HG03575 (cell line): ENCODE measurements around the gene GNB1L.

Experiments
- ATAC-seq: cut with Tn5 transposase; IDR thresholded peaks from one replicate; pipeline ENCODE4 v1.9.1; 2021; ENCODE audit not compliant: unreplicated experiment, insufficient number of reproducible peaks, low FRiP score; ENCODE audit errors: extremely low read depth

Gene GNB1L

DNA sequence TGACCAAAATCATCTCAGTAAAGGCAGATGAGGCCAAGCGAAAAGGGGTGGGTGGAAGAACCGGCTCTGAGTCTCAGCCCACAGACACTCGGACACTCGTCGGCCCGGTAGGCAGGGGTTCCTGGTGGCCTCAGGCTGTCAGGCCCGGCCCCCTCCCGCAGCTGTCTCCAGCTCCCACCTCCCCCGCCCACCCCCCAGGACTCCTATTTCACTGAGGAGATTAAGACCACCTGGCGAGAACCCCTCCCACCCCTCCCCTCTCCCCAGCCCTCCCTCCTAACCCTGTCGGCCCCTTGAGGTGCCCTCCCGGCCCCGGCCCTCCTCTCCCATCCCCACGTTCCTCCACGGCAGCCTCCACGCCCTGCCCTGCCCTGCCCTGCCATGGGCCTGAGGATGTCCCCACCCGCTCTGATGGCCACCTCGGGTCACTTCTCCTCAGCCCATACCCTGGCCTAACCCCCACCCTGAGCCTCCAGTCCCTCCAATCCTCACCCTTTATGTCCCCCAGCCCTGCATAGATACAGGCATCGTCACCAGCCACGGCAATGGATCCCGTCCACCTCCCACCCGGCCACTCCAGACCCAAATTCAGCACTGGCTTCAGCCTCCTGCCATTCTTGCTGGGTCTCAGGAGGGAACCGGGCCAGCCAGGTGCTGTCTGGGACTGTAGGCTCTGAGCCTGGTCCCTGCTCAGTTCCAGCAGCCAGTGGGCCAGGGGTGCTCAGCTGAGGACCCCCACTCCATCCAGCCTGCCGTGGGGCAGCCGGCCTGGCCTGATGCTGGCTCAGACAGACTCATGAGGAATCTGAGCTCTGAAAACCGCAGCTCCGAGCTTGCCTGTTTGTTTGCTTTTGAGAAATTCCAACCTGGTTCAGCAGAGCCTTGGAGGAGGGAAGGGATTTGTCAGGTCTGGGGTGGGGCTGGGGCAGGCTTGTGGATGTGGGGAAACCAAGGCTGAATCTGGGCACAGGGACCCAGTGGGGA, 103.9 kb downstream of the GNB1L start:
- no peak for ATAC-seq

DNA sequence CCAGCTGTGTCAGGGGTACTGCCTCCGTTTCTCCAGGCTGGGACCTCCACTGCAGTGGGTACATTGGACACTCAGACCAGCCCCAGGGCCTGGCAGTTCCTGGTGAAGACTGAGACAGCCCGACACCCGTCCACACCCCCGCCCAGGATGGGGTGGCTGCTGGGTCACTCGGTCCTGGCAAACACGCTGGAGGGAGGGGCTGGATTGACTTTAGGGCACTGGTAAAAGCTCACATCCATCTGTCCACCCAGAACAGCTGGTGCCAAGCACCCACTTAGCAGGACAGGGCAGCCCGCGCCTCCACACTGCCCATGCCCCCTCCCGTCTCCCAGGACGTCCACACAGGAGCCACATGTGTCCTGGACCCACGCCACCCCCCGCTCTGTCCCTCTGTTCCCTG, 104.8 kb downstream of the GNB1L start:
- no peak for ATAC-seq

DNA sequence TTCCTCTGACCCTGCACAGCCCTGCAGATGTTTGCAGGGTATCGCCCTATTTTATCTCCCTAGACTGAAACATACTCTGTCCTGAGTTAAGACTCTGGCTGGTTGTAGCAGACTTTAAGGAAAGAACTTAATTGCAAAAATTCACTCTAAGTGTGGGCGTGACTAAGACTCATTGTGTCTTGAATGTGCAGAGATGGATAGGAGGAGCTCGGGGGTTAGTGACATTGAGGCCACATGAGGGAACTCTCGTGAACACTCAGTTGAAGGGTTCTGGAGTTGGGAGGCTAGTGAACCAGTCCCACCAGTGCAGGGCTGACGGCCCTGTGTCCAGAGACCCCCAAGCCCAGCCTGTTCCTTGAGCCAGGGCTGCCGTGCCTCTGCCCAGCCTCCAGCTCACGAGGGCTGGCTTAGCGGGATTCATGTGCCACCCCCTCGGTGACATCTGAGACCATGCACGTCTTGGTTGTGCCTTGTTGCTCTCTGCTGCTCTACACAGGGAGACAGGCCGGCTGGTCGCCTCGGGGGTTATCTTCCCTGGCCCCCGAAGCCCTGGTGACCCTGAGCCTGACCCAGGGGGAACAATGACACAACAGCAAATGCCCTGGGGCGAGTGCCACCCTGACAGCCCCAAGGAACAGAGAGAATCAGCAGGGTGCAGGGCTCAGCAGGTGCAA, 105.5 kb downstream of the GNB1L start:
- ATAC-seq = no peak

DNA sequence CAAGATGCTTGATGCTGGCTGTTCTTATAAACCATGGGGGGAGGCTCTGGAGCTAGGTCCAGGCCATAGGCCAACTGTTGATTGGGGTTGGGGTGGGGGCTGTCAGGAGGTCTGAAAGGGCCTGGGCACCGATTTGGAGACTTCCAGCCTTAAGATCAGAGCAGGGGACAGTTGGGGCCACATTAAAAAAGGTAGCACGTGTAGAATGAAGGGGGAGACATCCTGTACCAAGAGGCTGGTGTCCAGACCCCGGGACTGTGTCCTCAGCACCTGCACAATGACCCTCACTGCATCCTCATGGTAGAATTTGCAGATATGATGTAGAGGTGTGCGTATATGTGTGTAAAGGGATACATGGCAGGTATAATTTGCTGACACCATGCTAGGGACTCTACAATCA, 106.5 kb downstream of the GNB1L start:
- ATAC-seq = no peak

- ATAC-seq = no peak
Measured at GRCh38 chr22:19747551-19747950, 107.1 kb downstream of the GNB1L start.

DNA sequence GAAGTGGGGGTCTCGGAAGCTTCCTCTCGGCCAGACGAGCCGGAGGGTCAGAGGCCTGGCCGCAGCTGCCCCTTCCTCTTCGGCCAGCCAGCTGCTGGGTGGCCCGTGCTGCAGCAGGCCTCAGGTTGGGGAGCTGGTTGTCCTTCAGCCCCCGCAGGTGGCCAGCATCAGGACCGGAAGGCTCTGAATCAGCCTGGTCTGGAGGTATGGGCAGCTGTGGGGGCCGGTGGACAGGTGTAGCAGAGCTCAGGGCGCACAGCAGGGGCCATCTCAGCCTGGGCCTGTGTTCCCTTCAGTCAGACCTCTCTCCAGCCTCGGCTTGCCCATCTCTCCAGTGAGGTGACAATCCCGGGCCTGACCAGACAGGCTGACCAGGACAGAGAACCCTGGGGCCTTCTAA, 107.9 kb downstream of the GNB1L start:
- ATAC-seq = no peak

DNA sequence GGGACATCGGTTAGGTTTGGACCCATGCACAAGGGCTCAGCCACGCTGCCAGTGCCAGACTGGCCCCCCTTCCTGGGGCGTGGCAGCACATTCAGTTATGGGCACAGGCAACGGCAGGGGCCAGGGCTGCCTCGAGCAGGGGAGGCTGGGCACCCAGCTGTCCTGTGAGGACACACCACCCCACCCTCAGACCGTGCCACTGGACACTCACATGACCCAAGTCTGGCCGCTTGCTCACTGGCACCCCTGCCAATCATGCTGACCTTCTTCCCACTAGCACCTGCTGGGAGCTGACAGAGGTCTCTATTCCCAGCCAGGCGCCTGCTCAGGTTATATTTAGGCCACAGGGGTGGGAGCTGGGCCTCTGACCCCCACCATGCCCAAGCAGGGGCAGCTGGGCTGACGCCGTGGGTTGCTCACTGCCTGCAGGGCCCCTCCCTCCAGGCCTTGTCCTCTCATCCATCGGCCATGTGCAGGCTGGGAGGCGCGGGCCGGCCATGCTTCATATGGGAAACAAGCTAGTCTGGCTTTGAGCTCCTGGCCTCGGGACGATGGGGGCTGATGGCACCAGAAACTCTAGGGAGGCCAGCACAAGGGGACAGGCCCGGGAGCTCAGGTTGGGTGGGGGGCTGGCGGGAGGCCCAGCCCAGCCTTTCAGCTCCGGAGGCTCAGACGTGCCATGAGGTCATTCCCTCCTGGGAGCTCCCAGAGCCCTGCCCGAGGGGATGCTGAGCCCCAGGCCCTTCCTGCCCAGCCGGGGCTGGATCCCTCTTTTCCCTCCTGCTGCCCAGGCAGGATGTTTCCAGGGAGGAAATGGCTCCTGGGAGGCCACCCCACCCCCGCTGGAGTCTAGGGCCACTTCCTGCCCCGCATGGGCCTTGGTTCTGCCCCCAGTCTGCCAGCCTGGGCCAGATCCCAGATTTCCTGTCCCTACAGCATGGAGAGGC, 109.2 kb downstream of the GNB1L start:
- ATAC-seq = no peak

- no peak for ATAC-seq
Measured at GRCh38 chr22:19744350-19745006, 110.2 kb downstream of the GNB1L start.

DNA sequence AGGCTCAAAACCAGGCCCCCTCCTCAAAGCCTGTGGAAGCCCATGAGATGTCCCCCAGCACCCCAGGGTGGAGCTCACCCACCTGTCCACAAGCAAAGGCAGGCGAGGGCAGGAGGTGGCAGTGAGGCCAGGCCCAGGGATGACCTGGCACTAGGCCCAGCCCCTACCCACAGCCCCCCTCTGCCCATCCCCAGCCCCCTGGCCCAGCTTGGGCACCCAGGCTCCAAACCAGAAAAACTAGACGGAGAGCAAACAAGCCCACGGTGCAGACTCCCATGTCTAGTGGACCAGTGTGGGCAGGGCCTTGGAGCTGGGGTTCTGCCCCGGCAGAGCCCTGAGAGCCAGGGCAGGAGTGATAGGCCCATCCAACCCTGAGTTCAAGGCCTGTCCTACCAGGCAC, 111.0 kb downstream of the GNB1L start:
- no peak for ATAC-seq

DNA sequence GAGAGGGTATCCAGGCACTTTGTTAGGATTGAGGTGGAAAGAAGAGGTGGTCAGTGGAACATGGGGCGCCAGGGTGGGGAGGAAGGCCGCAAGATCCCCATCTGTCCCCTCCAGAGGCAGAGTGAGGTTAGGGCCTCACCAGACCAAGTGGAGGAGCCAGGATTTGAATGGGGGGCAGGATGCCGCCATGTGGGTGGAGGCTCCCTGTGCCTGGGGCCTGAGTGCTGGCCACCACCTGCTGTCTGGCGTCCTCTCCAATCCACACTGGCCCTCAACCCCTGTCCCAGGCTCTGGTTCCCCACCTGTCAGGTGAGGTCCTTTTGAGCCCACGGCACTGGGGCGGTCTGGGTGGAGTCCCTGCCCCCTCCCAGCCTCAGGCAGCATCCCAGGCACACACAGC, 111.6 kb downstream of the GNB1L start:
- no peak for ATAC-seq

- ATAC-seq = no peak
Measured at GRCh38 chr22:19742160-19743066, 112.3 kb downstream of the GNB1L start.

DNA sequence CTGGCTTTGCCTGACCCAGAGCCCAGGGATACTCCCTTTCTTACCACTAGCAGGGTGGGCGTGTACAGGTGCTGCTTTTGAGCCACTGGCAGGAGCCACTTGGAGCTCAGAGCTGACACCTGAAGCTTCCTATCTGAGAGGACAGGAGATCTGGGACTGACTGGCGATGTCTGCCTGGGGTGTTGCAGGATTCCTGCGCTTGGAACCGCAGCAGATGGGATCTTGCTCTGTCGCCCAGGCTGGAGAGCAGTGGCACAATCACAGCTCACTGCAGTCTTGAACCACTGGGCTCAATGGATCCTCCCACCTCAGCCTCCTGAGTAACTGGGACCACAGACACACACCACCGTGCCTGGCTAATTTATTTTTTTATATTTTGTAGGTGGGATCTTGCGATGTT, 113.6 kb downstream of the GNB1L start:
- no peak for ATAC-seq

GRCh38 chr22:19740586-19740985, 114.1 kb downstream of the GNB1L start:
- ATAC-seq = no peak

- ATAC-seq = no peak
Measured at GRCh38 chr22:19739911-19740449, 114.7 kb downstream of the GNB1L start.

DNA sequence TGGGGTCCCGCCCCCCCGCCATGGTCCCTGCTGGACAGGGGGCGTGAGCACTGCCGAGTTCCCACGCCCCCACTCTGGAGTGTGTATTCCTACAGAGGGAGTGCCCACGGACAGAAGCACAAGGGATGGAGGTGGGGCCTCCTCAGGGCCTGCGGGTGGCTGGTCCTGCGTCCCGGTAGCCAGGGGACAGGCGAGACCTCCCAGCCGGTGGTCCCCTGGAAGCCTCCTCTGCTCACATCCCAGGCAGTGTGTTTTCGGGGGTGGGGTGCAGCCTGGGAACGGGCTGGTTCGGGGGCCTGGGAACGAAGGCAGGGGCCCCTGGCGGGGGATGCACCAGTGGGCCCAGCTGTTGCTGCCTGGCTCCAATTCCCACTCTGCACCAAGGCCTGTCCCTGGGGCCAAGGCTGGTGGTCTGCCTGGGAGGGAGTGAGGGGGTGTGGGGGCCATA, 115.2 kb downstream of the GNB1L start:
- ATAC-seq = no peak

DNA sequence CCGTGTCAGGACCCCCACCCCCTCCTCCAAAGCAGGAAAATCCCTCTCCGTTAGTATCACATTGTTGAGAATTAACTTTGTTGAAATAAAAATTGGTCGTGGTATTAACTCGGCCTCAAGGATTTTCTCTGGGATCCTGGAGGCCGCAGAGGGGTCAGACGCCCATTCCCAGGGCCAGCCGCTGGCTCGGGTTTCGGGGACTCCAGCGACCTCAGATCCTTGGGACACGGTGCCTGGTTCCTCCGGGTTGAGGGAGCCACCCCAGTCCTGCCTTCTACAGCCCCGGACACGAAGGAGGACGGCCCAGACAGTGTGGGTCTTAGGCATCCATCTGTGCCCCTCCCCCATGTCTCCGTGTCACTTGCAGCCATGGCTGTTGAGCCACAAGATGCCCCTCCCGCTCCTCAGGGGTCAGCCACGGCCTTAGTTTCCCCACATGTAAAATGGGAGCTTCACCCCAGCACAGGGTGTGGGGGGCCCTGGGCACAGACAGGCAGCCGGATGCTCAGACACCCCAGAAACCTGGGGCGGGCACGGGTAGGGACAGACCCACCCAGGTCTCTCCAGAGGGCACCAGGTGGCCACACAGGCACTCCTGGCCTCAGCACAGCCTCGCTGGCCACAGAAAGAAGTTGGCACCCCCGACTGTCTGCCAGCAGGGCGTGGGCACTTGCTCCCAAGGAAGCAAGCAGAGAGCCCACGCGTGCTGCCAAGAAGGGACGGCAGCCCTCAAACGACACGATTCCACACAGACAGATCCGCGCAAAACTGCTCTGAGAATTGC, 115.8 kb downstream of the GNB1L start:
- ATAC-seq = no peak
